Activated T-helper 1 cell treated with anti-CD3 and anti-CD28 coated beads, Interleukin-2, amount 50 U/mL, for 16 hours (primary cell): ENCODE data around the gene TEF.
"Not testable (repeated sequence)": the region's sequence is repeated elsewhere in the genome, so short reads cannot be mapped to it uniquely, and the experiment has no call there.

ENCODE experiments used
- DNase-seq, 2 donors: peaks; one replicate each; pipeline ENCODE4 v3.0.0-alpha.2; 2020; ENCODE audit warnings: low read depth in 1 of 2, low spot score in 1 of 2

Gene TEF

DNA sequence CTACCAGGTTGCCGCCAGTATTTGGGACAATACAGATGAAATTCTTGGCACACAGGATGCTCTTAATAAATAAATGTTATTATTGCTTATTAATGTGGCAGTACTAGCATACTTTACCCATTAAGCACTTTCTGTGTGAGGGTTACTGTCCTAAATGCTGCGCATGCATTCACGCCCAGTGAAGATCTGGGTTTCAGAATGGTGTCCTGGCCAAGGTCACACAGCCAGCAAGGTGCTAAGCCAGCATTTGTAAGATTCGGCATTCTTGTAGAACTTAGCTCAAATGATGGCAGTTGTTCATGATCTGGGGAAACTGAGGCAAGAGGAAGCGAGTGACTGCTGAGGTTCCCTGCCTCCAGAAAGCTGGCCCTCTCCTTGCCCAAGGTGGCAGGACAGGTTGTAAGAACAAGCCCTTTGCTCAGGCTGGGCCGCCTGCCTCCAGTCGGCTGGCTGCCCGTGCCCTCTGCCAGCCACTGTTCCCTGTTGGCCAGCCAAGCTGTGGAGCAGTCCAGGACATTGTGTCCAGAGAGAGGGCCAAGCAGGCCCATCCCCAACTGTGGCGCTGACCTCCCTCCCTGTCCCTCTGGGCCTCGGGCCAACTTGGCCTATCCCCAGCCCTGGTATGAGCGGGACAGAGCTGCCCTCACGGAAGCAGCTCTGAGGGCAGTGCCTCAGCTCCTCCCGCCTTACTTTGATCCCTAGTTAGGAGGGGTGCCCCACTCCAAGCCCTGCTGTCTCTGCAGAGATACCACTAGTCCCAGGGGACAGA lies 36.1 kb downstream of the TEF start:
- DNase-seq, result no peak

DNA sequence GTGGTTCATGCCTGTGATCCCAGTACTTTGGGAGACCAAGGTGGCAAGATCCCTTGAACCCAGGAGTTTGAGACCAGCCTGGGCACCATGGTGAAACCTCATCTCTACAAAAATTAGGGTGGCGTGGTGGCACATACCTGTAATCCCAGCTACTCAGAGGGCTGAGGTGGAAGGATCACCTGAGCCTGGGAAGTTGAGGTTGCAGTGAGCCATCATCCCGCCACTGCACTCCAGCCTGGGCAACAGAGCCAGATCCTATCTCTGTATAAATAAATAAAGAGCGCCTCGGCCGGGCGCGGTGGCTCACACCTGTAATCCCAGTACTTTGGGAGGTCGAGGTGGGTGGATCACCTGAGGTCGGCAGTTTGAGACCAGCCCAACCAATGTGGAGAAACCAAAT lies 37.0 kb downstream of the TEF start:
- no peak for DNase-seq

DNA sequence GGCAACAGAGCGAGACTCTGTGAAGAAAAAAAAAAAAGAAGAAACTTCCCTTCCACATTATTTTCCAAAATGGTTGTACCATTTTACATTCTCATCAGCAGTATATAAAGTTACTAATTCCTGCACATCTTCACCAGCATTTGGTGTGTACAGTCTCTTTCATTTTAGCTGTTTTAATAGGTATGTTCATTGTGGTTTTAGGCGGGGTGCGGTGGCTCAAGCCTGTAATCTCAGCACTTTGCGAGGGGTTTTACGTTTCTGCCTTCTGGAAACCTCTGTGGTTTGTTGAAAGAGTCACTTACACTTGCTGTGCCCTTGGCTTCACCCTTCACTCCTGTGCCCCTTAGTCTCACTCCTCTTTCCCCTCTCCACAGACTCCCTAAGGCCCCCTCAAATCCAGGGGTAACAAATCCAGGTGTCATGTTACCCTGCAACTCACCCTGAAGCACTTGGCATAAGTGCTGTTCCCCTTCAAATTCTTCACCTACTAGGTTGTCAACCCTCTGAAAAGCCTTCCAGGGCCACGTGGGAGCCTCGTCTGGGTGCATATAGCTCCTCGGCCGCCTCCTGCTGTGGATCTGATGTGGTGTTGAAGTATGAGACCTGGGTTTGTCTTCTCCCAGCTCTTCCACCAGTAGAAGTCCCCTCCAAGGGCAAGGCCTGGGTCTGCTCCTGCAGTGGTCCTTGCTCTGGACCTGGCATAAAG lies 44.1 kb downstream of the TEF start:
- no peak for DNase-seq

DNA sequence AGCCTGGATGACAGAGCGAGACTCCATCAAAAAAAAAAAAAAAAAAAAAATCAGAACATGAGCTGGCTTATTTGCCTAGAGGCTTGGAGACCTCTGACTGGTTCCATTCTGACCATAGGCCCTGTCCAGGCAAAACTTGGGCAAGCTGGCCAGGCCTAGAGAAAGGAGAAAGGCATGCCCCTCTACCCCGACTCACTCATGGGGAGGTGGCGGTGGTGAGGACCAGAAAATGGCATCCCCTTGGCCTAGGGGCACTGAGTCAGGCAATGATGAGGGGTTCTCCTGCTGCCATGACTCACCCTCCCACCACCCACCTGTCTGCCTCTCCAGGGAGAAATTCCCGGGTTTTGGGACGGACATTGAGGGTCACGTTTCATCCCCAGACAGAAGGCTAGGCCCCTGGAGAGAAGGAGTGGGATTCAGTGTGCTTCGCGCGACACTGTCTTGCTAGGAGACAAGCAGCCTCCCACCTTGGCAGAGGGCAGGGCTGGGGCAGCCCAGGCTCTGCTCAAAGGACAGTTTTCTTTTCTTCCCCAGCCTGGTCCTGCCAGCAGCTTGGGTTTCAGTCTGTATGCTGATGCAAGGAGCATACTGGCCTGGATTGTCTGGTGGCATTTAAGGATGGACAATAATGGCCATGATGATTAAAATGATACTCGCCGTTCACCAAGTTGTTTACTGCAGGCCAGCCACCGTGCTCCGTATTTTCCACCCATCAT lies 47.6 kb downstream of the TEF start:
- no peak for DNase-seq

DNA sequence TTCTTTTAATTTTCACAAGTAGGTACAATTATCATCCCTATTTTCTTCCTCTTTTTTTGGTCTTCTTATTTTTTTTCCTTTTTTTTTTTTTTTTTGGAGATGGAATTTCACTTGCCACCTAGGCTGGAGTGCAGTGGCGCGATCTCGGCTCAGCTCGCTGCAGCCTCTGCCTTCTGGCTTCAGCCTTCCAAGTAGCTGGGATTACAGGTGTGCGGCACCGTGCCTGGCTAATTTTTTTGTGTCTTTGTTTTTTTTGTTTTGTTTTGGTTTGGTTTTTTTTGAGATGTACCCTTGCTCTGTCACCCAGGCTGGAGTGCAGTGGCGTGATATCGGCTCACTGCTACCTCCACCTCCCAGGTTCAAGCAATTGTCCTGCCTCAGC lies 48.2 kb downstream of the TEF start:
- DNase-seq, result no peak

DNA sequence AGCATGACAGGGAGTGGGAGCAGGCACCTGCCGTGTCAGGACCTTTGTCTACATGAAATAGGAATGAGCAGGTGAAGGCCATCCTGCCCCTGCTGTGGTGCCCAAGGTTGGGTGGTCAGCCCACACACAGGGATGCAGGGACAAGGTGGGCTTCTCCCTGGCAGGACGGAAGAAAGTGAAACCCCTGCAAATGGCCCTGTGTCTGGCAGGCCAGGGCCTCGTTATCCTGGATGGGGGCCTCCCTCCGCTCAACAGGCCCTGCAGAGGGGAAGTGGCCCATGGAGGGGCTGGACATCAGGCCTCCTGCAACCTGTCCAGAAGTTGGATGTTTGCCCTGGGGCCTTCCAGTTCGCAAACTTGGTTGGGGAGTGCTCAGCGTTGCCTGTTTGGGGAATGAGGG lies 49.9 kb downstream of the TEF start:
- no peak for DNase-seq

DNA sequence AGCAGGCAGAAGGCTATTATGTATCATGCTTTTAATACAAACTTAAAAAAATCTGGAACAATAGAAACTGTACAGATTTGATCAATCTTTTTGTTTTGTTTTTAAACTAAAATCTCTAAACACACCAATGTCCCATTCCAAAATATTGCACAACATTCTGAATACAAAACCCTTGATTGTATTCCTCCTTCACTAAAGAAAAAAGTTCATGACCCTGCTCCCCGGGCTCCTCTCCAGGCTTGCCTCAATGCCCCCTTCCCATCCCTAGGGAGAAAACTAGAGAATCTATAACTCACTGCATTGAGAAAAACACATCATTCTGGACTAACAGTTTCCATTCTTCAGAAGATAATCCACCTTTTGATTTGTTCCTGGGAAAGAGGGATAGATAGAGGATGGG lies 51.7 kb downstream of the TEF start:
- DNase-seq, result not testable (repeated sequence)

DNA sequence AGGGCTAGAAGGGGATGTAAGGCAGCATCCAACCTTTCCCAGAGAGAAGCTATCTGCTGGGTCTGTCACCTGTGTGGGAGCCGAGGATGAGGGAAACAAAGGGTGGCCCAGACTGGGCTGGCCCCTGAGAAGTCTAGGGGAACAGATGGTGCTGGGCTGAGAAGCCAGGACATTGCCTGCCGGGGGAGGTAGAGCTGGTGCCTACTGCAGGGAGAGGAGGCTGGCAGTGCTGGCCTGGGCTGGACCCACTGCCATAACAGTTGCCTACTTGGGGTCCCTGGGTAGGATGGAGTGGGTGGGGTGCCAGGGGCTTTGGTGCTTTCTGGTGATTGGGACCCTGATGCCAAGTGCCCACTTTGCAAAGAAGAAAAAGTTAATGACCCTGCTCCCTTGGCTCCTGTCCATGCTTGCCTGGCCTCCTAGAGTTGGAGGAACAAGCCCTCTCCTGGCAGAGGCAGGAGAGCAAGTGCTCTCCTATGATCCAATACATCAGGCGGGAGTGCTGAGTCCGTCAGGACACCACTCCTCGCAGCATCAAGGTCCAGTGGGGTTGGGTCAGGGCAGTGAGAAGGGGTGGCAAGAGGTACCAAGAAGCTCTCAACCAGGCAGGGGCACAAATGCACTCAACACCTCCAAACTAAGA lies 52.7 kb downstream of the TEF start:
- not testable (repeated sequence) for DNase-seq

DNA sequence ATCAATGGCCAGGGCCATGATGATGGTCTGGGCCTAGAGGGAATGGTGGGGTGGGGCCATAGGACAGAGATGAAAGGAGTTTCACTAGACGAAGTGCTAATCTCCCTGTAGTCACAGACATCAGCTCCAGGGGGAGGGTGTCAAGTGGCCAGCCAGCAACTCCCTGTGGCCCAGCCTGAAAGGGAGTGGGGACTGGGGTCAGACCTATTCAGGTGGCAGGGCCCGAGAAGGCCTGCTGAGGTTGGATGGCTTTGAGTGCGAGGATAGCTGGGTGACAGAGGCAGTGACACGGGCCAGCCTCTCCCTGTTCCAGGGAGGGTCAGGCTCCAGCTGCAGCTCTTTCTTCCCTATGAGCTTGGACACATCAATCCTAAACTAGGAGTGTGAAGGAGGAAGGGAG lies 53.8 kb downstream of the TEF start:
- no peak for DNase-seq

DNA sequence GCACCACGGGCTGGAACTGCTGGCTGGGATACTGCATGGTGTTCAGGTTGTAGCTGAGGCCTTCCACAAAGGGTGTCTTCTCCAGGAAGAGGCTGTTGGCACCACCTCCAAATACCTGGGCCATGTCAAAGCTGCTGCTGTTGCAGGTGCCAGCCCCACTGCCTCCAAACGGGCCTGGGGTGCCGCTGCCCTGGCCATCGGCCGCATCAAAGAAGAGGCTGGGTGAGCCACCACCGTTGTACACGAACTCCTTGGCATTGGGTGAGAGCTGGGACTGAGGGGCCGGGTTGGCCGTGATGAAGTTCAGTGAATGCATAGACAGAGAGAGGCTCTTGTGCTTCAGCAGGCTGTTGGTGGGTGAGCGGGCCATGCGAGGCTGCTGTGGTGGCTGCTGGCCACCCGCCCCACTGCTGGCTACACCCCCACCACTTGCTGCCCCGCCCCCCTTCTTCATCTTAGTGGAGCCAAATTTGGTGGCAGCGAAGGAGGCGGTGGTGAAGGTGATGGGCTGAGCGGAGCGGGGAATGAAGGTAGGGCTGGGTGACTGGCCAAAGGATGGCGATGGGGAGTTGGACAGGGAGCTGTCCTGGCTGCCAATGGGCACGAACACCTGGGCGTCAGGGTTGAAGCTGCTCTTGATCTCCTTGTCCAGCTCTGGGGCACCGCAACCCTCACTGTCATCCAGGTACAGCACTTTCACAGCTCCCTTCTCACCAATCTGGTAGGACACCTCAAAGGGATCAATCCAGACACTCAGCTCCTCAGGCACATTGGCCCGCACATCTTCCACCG lies 54.8 kb downstream of the TEF start:
- DNase-seq, result no peak

DNA sequence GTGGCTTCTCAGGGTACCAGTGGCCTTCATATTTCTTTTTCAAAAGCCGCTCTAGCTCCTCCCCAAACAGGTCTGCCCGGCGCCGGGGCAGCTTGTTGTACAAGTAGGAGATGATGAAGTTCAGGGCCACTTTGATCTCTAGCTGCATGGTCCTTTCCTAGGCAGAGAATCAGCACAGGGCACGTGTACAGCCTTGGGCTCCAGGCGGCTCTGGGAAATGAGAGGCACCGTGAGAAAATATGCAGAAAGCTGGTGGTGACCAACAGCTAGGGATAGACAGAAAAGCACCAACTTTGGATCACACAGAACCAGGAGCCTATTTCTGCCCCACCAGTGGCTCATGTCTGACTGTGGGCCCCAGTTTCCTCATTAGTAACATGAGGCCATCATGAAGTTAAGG lies 55.5 kb downstream of the TEF start:
- no peak for DNase-seq

DNA sequence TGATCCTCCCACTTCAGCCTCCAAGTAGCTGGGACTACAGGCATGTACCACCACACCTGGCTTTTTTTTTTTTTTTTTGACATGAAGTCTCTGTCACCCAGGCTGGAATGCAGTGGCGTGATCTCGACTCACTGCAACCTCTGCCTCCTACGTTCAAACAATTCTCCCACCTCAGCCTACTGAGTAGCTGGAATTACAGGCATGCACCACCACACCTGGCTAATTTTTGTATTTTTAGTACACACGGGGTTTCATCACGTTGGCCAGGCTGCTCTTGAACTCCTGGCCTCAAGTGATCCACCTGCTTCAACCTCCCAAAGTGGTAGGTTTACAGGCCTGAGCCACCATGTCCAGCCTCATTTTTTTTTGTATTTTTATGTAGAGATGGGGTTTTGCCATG lies 58.8 kb downstream of the TEF start:
- DNase-seq, result not testable (repeated sequence)

DNA sequence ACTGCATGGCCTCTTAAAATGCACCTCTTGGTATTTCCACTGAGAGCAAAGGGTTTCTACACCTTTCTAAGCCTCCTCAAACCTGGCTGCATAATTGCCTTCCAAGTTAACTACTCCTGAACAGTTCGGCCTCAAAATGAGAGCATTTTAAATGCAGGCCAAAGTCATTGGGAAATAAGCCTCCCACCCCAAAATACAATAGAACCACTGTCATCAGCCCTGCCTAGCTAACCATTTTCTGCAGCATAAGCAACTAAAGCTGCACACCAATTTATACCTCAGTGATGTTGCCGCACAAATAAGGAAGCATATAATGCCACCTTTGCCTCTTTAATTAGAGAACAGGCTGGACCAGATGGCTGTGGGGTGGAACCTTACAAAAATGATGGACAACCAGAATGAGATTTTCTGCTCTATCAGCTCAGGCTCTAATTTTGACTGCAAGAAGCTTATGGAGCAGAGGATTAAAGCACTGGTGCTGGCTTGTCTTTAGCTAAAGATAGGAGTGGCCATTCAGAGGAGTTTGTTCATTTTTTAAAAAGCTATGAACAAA lies 60.6 kb downstream of the TEF start:
- no peak for DNase-seq

DNA sequence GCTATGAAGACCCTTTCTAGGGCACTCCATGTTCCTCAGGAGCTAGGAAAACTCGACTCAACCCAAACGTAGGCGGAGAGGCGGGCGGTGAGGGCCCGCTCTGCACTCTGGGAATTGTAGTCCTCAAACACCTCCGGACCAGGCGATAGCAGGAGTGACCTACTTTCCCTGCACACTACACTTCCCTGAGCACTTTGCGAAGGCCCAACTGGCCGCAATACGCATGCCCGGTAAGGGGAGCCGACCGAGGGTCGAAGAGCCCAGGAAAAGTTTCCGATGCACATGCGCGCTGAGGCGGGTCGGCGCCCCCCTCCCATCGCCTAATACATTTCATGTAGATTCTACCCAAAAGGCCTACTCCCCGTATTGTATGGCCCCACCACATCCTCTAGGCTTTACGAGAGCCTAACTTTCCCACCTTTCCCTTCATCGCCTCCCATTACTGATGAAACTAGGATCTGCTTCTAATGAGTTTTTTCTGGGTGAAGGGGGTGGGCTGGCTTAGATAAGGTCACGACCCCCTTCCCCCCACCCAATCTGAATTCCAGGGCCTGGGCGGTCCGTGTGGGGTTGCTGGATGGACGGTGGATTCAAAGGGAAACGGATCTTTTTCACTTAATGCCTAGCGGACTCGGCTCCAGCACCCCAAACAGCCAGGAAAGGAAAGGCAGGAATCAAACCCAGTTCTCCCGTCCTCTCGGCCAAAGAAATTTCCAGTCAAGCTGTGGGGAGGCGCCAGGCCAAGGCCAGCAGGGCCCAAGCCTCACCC lies 62.8 kb downstream of the TEF start:
- DNase-seq, result peak; percentile 55 to 73

DNA sequence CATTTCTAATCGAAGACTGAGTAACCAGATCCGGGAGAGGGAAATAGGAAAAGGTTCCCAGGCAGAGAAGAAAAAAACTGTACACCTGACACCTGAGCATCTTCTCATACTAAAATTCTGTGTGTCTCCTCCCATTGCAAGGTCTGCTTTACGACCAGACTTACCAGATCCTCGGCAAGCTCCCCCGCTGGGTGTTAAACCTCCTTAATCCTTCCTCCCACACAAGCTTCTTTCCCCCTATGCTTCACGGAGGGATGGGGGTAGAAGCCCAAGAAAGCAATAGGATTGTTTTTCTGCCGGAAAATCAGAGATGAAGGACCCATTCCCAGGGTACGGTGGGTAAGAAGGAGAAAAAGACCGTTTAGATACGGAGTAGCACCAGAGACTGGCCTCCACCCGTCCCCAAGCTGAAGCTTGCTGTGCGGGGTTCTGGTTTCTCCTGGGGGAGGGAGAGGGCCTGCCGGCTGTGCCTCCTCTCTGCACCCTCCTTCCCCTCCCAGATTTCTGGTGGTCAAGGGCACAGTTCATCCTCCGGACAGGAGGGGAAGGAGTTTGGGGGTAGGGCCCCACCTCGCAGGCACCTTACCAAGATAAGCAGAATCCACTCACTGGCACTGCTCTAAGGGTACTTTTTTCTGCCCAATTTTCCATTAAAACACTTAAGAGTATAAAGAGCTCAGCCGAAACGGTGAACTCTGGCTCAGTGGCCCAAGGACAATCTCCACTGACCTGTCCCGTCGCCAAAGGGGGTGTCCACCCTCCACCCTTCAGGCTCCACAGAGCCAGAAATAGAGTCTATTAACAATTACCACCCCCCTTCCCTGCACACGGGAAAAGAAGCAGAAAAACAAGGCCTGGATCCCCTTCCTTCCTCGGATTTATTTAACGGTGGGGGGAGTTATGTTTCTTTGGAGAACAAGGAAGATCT lies 63.7 kb downstream of the TEF start:
- no peak for DNase-seq

DNA sequence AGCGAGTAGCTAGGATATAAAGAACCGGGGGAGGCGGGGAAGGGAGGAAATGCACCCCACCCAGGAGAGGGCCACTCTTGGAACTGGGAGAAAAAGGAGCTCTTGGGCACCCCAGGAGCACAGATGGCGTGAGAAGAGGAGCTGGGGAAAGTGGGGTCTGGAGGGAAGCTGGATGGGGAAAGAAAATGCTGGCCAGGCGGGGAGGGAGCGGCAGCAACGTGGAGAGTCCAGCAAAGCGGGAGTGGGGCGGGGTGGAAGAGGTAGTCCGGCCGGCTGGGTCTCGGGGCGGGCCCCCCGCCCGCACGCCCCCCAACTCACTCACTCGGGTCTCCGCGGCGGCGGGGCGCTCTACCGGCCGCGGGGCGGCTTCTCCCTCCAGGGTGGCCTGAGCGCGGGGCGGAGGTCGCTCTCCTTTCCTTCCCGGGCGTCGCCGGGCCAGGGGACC lies 64.3 kb downstream of the TEF start:
- DNase-seq, result no peak

DNA sequence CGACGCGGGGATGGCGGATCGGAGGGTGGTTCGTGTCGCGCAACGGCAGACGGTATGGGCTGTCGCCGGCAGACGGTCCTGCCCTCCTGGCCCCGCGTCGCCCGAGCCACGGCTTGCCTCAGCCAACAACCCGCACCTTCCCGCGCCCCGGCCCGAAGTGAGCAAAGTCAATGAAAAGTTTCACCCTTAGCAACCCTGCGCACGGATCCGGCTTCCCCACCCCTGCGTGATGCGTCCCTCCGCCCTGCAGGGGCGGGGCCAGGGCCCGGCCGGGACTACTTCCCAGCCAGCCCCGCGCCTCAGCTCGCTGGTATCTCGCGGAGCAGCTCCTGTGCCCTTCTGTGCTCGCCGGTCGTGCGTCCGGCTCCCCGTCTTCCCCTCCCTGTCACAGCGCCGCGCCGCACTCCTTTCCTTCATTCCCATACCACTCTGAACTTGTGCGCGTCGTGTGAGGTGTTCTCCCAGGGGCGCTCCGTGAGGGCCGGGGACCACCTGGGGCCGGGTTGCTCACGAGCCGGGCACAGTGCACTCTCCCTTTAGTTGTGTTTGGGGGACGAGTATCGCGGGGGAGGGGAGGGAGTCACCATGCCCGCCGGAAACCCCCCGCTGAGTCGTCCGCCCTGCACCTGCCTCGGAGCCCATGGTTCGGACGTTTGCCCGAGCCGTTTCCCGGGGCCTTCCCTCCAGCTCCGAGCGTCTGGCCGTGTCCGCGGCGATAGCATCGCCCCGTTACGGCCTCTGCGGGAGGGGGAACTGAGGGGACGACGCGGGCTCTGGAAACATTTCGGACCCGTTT lies 65.1 kb downstream of the TEF start, which contains the start of gene TOB2:
TSS of gene TOB2 (minus strand) at position 163 of the 796 bp plus-strand sequence. CDS start 9,456 bp downstream, outside the sequence.
- peak; percentile 90 to 92 for DNase-seq
